H9 (cell line): ENCODE measurements around the gene HOXD10. TPM values are rescaled to one million over a fixed set of nuclear protein-coding genes. Genes with fewer than 3 reads are reported as not detected.

Source experiments
- DNase-seq: peaks from one replicate; pipeline ENCODE4 v3.0.0-alpha.2; 2017
- H2AFZ ChIP-seq: one replicate; pipeline ENCODE4 v1.6.1; 2013; ENCODE audit warnings: mild to moderate bottlenecking, low read length, control low read depth, moderate library complexity
- H2AK5ac ChIP-seq: 2 replicates; pipeline ENCODE4 v1.6.1; 2013; ENCODE audit warnings: low read length, control low read depth, mixed read lengths; ENCODE audit not compliant: insufficient read length
- H2BK120ac ChIP-seq: one replicate; pipeline ENCODE4 v1.6.1; 2013; ENCODE audit warnings: low read depth, mild to moderate bottlenecking, low read length, control low read depth, inconsistent platforms; ENCODE audit not compliant: poor library complexity, severe bottlenecking
- H2BK12ac ChIP-seq: 2 replicates; pipeline ENCODE4 v1.6.1; 2013; ENCODE audit warnings: low read length, control low read depth, mixed read lengths, low read depth; ENCODE audit not compliant: insufficient read length
- H2BK15ac ChIP-seq: 2 replicates; pipeline ENCODE4 v1.6.1; 2013; ENCODE audit warnings: low read depth, low read length, control low read depth
- H2BK20ac ChIP-seq: one replicate; pipeline ENCODE4 v1.6.1; 2013; ENCODE audit warnings: low read depth, mild to moderate bottlenecking, low read length, control low read depth, inconsistent platforms; ENCODE audit not compliant: poor library complexity, severe bottlenecking
- H2BK5ac ChIP-seq: 2 replicates; pipeline ENCODE4 v1.6.1; 2013; ENCODE audit warnings: low read length, control low read depth, mixed read lengths; ENCODE audit not compliant: insufficient read length
- H3K14ac ChIP-seq: 2 replicates; pipeline ENCODE4 v1.6.1; 2013; ENCODE audit warnings: low read length, control low read depth; ENCODE audit not compliant: insufficient read depth
- H3K18ac ChIP-seq: 2 replicates; pipeline ENCODE4 v1.6.1; 2013; ENCODE audit warnings: low read depth, mild to moderate bottlenecking, mixed read lengths, low read length, control low read depth; ENCODE audit not compliant: insufficient read length
- H3K23ac ChIP-seq: 2 replicates; pipeline ENCODE4 v1.6.1; 2013; ENCODE audit warnings: low read length, control low read depth, mixed read lengths, low read depth; ENCODE audit not compliant: insufficient read length
- H3K23me2 ChIP-seq: 2 replicates; pipeline ENCODE4 v1.6.1; 2013; ENCODE audit warnings: low read depth, mild to moderate bottlenecking, mixed read lengths, low read length, control low read depth; ENCODE audit not compliant: insufficient read length, poor library complexity, severe bottlenecking
- H3K27ac ChIP-seq: 2 replicates; pipeline ENCODE4 v1.5.1; 2013; ENCODE audit warnings: low read length, control low read depth, mixed read lengths, low read depth; ENCODE audit not compliant: insufficient read length
- H3K27me3 ChIP-seq: 2 replicates; pipeline ENCODE4 v1.6.1; 2013; ENCODE audit warnings: low read length, control low read depth, inconsistent platforms; ENCODE audit not compliant: insufficient read depth
- H3K4ac ChIP-seq: 2 replicates; pipeline ENCODE4 v1.6.1; 2013; ENCODE audit warnings: low read depth, mild to moderate bottlenecking, control low read depth, inconsistent platforms, low read length, moderate library complexity
- H3K4me1 ChIP-seq: 2 replicates; pipeline ENCODE4 v1.6.1; 2013; ENCODE audit warnings: low read length, control low read depth, inconsistent platforms; ENCODE audit not compliant: insufficient read depth
- H3K4me2 ChIP-seq: 2 replicates; pipeline ENCODE4 v1.6.1; 2013; ENCODE audit warnings: low read length, control low read depth, mixed read lengths; ENCODE audit not compliant: insufficient read length, insufficient read depth
- H3K56ac ChIP-seq: 2 replicates; pipeline ENCODE4 v1.6.1; 2013; ENCODE audit warnings: low read depth, mild to moderate bottlenecking, mixed read lengths, low read length, control low read depth; ENCODE audit not compliant: insufficient read length
- H3K79me1 ChIP-seq: 2 replicates; pipeline ENCODE4 v1.6.1; 2013; ENCODE audit warnings: low read depth, mild to moderate bottlenecking, moderate library complexity, low read length, control low read depth, inconsistent platforms; ENCODE audit not compliant: insufficient read depth, poor library complexity, severe bottlenecking
- H3K79me2 ChIP-seq: 2 replicates; pipeline ENCODE4 v1.6.1; 2013; ENCODE audit warnings: low read length, control low read depth, inconsistent platforms; ENCODE audit not compliant: insufficient read depth
- H3K9ac ChIP-seq: 2 replicates; pipeline ENCODE4 v1.6.1; 2013; ENCODE audit warnings: low read length, control low read depth, mixed read lengths; ENCODE audit not compliant: insufficient read length; ENCODE audit errors: extremely low read depth
- H3K9me3 ChIP-seq: one replicate; pipeline ENCODE4 v1.6.1; 2013; ENCODE audit warnings: low read depth, low read length, inconsistent platforms; ENCODE audit not compliant: control insufficient read depth
- H3T11ph ChIP-seq: one replicate; pipeline ENCODE4 v1.6.1; 2013; ENCODE audit warnings: mild to moderate bottlenecking, low read length, control low read depth, inconsistent platforms
- H4K20me1 ChIP-seq: one replicate; pipeline ENCODE4 v1.6.1; 2013; ENCODE audit not compliant: control insufficient read depth, insufficient read length, insufficient read depth
- H4K5ac ChIP-seq: 2 replicates; pipeline ENCODE4 v1.6.1; 2013; ENCODE audit warnings: low read depth, mild to moderate bottlenecking, mixed read lengths, low read length, control low read depth; ENCODE audit not compliant: insufficient read length
- H4K8ac ChIP-seq: replicated peaks from 2 replicates; pipeline ENCODE4 v1.6.1; 2013; ENCODE audit warnings: low read length, control low read depth, mixed read lengths, low read depth; ENCODE audit not compliant: insufficient read length
- H4K91ac ChIP-seq: 2 replicates; pipeline ENCODE4 v1.6.1; 2013; ENCODE audit warnings: low read depth, mild to moderate bottlenecking, moderate library complexity, mixed read lengths, low read length, control low read depth; ENCODE audit not compliant: insufficient read length
- H3K27ac Mint-ChIP-seq, 3 experiments: 2 replicates in 2 of 3; 3 replicates in 1 of 3; pipeline ENCODE4 v1.8.0; 2020 to 2021; ENCODE audit warnings: mixed read lengths in 3 of 3, mild to moderate bottlenecking in 1 of 3, moderate library complexity in 1 of 3
- H3K27me3 Mint-ChIP-seq: 2 replicates; pipeline ENCODE4 v1.8.0; 2021; ENCODE audit warnings: low read depth, mild to moderate bottlenecking, moderate library complexity, mixed read lengths
- H3K36me3 Mint-ChIP-seq, 3 experiments: 2 replicates in 2 of 3; 3 replicates in 1 of 3; pipeline ENCODE4 v1.8.0; 2020 to 2021; ENCODE audit warnings: low read depth in 3 of 3, mixed read lengths in 3 of 3; ENCODE audit not compliant: insufficient read depth in 1 of 3
- H3K4me1 Mint-ChIP-seq, 2 experiments: 2 replicates each; pipeline ENCODE4 v1.8.0; 2020; ENCODE audit warnings: mixed read lengths in 2 of 2
- H3K4me3 Mint-ChIP-seq, 2 experiments: 2 replicates in 1 of 2; 3 replicates in 1 of 2; pipeline ENCODE4 v1.8.0; 2020 to 2021; ENCODE audit warnings: mild to moderate bottlenecking in 2 of 2, mixed read lengths in 2 of 2, moderate library complexity in 1 of 2
- H3K9me3 Mint-ChIP-seq, 2 experiments: 2 replicates in 1 of 2; 3 replicates in 1 of 2; pipeline ENCODE4 v1.8.0; 2020; ENCODE audit warnings: mild to moderate bottlenecking in 2 of 2, mixed read lengths in 2 of 2, moderate library complexity in 1 of 2
- CTCF ChIP-seq: fragments of 200-600 bp; sonication (generic); conservative IDR thresholded peaks from 3 replicates; pipeline ENCODE4 v1.8.0; 2021; ENCODE audit warnings: antibody characterized with exemption, mild to moderate bottlenecking
- WGBS: extraction: QIAGEN DNeasy Blood & Tissue Kit; methylation state at CpG from one replicate; pipeline ENCODE4 v1.1.7; 2013; ENCODE audit warnings: missing lambda C conversion rate, low lambda C conversion rate, mixed read lengths; ENCODE audit not compliant: insufficient read length; ENCODE audit errors: extremely low coverage; 5-methylcytosine and 5-hydroxymethylcytosine counted together
- total RNA-seq: library from RNA; stranded (reverse); gene quantifications from 2 replicates; pipeline ENCODE4 v1.2.1, GENCODE V29; 2021

The HOXD10 gene
- total RNA-seq, 1 experiment from 2014 or later = not detected

- Histone ChIP-seq H3K4me1 (no peaks in the 10 kb centered on the region), H4K5ac (no peak overlapping the region), H3K27me3 (peaks cover 93% of the 10 kb centered on the region), H3K27ac (no peak overlapping the region), H4K20me1 (no peaks in the 10 kb centered on the region), H3K79me1 (no peaks in the 10 kb centered on the region), H4K8ac (no peak overlapping the region), H3K9ac (no peak overlapping the region), H2BK120ac (no peak overlapping the region), H2BK5ac (no peak overlapping the region), H3T11ph (no peak overlapping the region), H2BK20ac (no peak overlapping the region), H4K91ac (no peak overlapping the region), H3K4me2 (no peak overlapping the region), H3K9me3 (no peaks in the 10 kb centered on the region), H3K18ac (no peak overlapping the region), H3K14ac (no peak overlapping the region), H2AFZ (no peak overlapping the region), H3K79me2 (no peaks in the 10 kb centered on the region), H3K23ac (no peak overlapping the region), H3K23me2 (no peaks in the 10 kb centered on the region), H3K4ac (no peak overlapping the region), H2BK15ac (no peak overlapping the region), H2BK12ac (no peak overlapping the region), H2AK5ac (no peak overlapping the region), H3K56ac (no peak overlapping the region)
- Mint-ChIP-seq H3K4me1 (peaks cover 2 to 15% of the 10 kb centered on the region in 2 experiments; a peak in 3 of 4 replicates), H3K36me3 (no peaks in the 10 kb centered on the region; a peak in 1 of 7 replicates), H3K27me3 (peaks cover 100% of the 10 kb centered on the region), H3K4me3 (no peak overlapping the region), H3K9me3 (peaks cover under 1 to 10% of the 10 kb centered on the region in 2 experiments; a peak in 4 of 5 replicates), H3K27ac (no peak overlapping the region)
- TF ChIP-seq CTCF = no peak
- no peak for DNase-seq
- WGBS = no CpG with 5 or more reads among the region's 6 CpGs
Measured at GRCh38 chr2:176146101-176146500, 29.5 kb downstream of the HOXD10 start.
